WTC11 (cell line): Measurements from ENCODE around the gene TBPL2.

Experiments used
- ATF2 ChIP-seq: sonication (generic); formaldehyde crosslinking; IDR thresholded peaks from 2 replicates; pipeline ENCODE4 v1.8.1; 2022; ENCODE audit warnings: low read depth, missing genetic modification reagents, borderline replicate concordance
- NR2C2 ChIP-seq: sonication (generic); formaldehyde crosslinking; IDR thresholded peaks from 2 replicates; pipeline ENCODE4 v1.8.0; 2022; ENCODE audit warnings: mild to moderate bottlenecking, missing genetic modification reagents
- RELA ChIP-seq: sonication (generic); formaldehyde crosslinking; IDR thresholded peaks from 2 replicates; pipeline ENCODE4 v1.8.1; 2022; ENCODE audit warnings: missing genetic modification reagents, mild to moderate bottlenecking, borderline replicate concordance
- SOX15 ChIP-seq: fragments of 250-450 bp; sonication (Bioruptor Pico); IDR thresholded peaks from 2 replicates; pipeline ENCODE4 v1.9.0; 2021; ENCODE audit warnings: mild to moderate bottlenecking
- ZNF121 ChIP-seq: sonication (generic); formaldehyde crosslinking; IDR thresholded peaks from 2 replicates; pipeline ENCODE4 v1.8.0; 2023; ENCODE audit warnings: missing genetic modification reagents
- TF ChIP-seq, protein P1 (sequence below): fragments of 200-600 bp; IDR thresholded peaks from 2 replicates; pipeline ENCODE4 v1.8.0; 2022; ENCODE audit warnings: antibody characterized with exemption
- TF ChIP-seq, protein P2 (sequence below): sonication (generic); formaldehyde crosslinking; IDR thresholded peaks from 2 replicates; pipeline ENCODE4 v1.8.1; 2022; ENCODE audit warnings: mild to moderate bottlenecking, moderate library complexity, missing genetic modification reagents
- TF ChIP-seq, protein P3 (sequence below): sonication (generic); formaldehyde crosslinking; IDR thresholded peaks from 2 replicates; pipeline ENCODE4 v1.8.0; 2022; ENCODE audit warnings: mild to moderate bottlenecking, missing genetic modification reagents
- TF ChIP-seq, protein P4 (sequence below): sonication (generic); formaldehyde crosslinking; conservative IDR thresholded peaks from 2 replicates; pipeline ENCODE4 v1.8.1; 2023; ENCODE audit warnings: mild to moderate bottlenecking, low read depth, missing genetic modification reagents, moderate library complexity

GRCh38 chr14:55449116-55449515 is 8.7 kb upstream of the TBPL2 start:
- TF ChIP-seq, protein P1, sequence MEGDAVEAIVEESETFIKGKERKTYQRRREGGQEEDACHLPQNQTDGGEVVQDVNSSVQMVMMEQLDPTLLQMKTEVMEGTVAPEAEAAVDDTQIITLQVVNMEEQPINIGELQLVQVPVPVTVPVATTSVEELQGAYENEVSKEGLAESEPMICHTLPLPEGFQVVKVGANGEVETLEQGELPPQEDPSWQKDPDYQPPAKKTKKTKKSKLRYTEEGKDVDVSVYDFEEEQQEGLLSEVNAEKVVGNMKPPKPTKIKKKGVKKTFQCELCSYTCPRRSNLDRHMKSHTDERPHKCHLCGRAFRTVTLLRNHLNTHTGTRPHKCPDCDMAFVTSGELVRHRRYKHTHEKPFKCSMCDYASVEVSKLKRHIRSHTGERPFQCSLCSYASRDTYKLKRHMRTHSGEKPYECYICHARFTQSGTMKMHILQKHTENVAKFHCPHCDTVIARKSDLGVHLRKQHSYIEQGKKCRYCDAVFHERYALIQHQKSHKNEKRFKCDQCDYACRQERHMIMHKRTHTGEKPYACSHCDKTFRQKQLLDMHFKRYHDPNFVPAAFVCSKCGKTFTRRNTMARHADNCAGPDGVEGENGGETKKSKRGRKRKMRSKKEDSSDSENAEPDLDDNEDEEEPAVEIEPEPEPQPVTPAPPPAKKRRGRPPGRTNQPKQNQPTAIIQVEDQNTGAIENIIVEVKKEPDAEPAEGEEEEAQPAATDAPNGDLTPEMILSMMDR = no peak
- TF ChIP-seq SOX15 (CRISPR knock-in tag) (no peak), RELA (CRISPR knock-in tag) (no peak), NR2C2 (no peak), ZNF121 (CRISPR knock-in tag) (no peak), ATF2 (CRISPR knock-in tag) (no peak)
- TF ChIP-seq, protein P2, sequence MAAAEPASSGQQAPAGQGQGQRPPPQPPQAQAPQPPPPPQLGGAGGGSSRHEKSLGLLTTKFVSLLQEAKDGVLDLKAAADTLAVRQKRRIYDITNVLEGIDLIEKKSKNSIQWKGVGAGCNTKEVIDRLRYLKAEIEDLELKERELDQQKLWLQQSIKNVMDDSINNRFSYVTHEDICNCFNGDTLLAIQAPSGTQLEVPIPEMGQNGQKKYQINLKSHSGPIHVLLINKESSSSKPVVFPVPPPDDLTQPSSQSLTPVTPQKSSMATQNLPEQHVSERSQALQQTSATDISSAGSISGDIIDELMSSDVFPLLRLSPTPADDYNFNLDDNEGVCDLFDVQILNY (CRISPR knock-in tag) = no peak
- TF ChIP-seq, protein P3, sequence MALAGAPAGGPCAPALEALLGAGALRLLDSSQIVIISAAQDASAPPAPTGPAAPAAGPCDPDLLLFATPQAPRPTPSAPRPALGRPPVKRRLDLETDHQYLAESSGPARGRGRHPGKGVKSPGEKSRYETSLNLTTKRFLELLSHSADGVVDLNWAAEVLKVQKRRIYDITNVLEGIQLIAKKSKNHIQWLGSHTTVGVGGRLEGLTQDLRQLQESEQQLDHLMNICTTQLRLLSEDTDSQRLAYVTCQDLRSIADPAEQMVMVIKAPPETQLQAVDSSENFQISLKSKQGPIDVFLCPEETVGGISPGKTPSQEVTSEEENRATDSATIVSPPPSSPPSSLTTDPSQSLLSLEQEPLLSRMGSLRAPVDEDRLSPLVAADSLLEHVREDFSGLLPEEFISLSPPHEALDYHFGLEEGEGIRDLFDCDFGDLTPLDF (CRISPR knock-in tag) = no peak
- TF ChIP-seq, protein P4, sequence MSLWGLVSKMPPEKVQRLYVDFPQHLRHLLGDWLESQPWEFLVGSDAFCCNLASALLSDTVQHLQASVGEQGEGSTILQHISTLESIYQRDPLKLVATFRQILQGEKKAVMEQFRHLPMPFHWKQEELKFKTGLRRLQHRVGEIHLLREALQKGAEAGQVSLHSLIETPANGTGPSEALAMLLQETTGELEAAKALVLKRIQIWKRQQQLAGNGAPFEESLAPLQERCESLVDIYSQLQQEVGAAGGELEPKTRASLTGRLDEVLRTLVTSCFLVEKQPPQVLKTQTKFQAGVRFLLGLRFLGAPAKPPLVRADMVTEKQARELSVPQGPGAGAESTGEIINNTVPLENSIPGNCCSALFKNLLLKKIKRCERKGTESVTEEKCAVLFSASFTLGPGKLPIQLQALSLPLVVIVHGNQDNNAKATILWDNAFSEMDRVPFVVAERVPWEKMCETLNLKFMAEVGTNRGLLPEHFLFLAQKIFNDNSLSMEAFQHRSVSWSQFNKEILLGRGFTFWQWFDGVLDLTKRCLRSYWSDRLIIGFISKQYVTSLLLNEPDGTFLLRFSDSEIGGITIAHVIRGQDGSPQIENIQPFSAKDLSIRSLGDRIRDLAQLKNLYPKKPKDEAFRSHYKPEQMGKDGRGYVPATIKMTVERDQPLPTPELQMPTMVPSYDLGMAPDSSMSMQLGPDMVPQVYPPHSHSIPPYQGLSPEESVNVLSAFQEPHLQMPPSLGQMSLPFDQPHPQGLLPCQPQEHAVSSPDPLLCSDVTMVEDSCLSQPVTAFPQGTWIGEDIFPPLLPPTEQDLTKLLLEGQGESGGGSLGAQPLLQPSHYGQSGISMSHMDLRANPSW (CRISPR knock-in tag) = no peak
